Measurements from ENCODE around the gene ANKRD37. TPM values are rescaled to one million over a fixed set of nuclear protein-coding genes. Genes with fewer than 3 reads are reported as not detected.
"Not testable (repeated sequence)": the region's sequence is repeated elsewhere in the genome, so short reads cannot be mapped to it uniquely, and the experiment has no call there.

ANKRD37 gene
- 100 to 1,000 TPM in 1 of 2 donors, 10 to 100 TPM in 1; 51.5 to 171 TPM for total RNA-seq

- peaks cover 31% of the 10 kb centered on the region for H3K4me1 Mint-ChIP-seq
Measured at GRCh38 chr4:185396724-185397385, at the start of gene ANKRD37. ANKRD37 (plus strand) TSS chr4:185396841; CDS start chr4:185396924, 83 bp downstream.

GRCh38 chr4:185346975-185347601, 49.6 kb upstream of the ANKRD37 start:
- no peak for ATAC-seq (replicated peaks)

More at GRCh38 chr4:185396724-185397385, at the start of gene ANKRD37:
- H3K27me3 Mint-ChIP-seq, result no peaks in the 10 kb centered on the region
- peak within 1 kb of the TSS; percentile 85 for H3K27ac Mint-ChIP-seq
- ATAC-seq (replicated peaks), result no peak
- H3K9me3 Mint-ChIP-seq, result no peaks in the 10 kb centered on the region
- peak within 1 kb of the TSS; percentile 93 for H3K4me3 Mint-ChIP-seq
- peaks cover 63% of the 10 kb centered on the region for H3K36me3 Mint-ChIP-seq (ENCODE audit: low read depth)

GRCh38 chr4:185351691-185352090, 45.0 kb upstream of the ANKRD37 start:
- Mint-ChIP-seq H3K9me3 (no peaks in the 10 kb centered on the region), H3K27me3 (no peaks in the 10 kb centered on the region), H3K36me3 (ENCODE audit: low read depth) (peaks cover 66% of the 10 kb centered on the region), H3K4me3 (no peak overlapping the region), H3K4me1 (peaks cover 3% of the 10 kb centered on the region), H3K27ac (no peak overlapping the region)
- no peak for ATAC-seq (replicated peaks)

More at GRCh38 chr4:185346975-185347601, 49.6 kb upstream of the ANKRD37 start:
- Mint-ChIP-seq H3K27me3 (no peaks in the 10 kb centered on the region), H3K4me1 (peaks cover 26% of the 10 kb centered on the region), H3K36me3 (ENCODE audit: low read depth) (peaks cover 77% of the 10 kb centered on the region), H3K9me3 (no peaks in the 10 kb centered on the region), H3K4me3 (no peak overlapping the region), H3K27ac (no peak overlapping the region)

GRCh38 chr4:185352202-185352601, 44.4 kb upstream of the ANKRD37 start:
- H3K4me3 Mint-ChIP-seq, result no peak overlapping the region
- ATAC-seq (replicated peaks), result no peak
- H3K36me3 Mint-ChIP-seq (ENCODE audit: low read depth), result peaks cover 65% of the 10 kb centered on the region
- no peaks in the 10 kb centered on the region for H3K9me3 Mint-ChIP-seq
- H3K27ac Mint-ChIP-seq, result no peak overlapping the region
- H3K27me3 Mint-ChIP-seq, result no peaks in the 10 kb centered on the region
- peaks cover 3% of the 10 kb centered on the region for H3K4me1 Mint-ChIP-seq

GRCh38 chr4:185352741-185353140, 43.9 kb upstream of the ANKRD37 start:
- Mint-ChIP-seq H3K36me3 (ENCODE audit: low read depth) (peaks cover 65% of the 10 kb centered on the region), H3K4me1 (peaks cover 4% of the 10 kb centered on the region), H3K27me3 (no peaks in the 10 kb centered on the region), H3K4me3 (no peak overlapping the region), H3K27ac (no peak overlapping the region), H3K9me3 (no peaks in the 10 kb centered on the region)
- ATAC-seq (replicated peaks), result no peak

- peak; percentile 83 for ATAC-seq (replicated peaks)
- peak overlapping the region; percentile 16 for H3K27ac Mint-ChIP-seq
- no peaks in the 10 kb centered on the region for H3K9me3 Mint-ChIP-seq
Measured at GRCh38 chr4:185357211-185357610, 39.4 kb upstream of the ANKRD37 start.

GRCh38 chr4:185357733-185358440, 38.8 kb upstream of the ANKRD37 start:
- no peaks in the 10 kb centered on the region for H3K9me3 Mint-ChIP-seq
- peak; percentile 38 for ATAC-seq (replicated peaks)
- H3K4me3 Mint-ChIP-seq, result no peak overlapping the region
- H3K36me3 Mint-ChIP-seq (ENCODE audit: low read depth), result peaks cover 53% of the 10 kb centered on the region
- peaks cover 4% of the 10 kb centered on the region for H3K4me1 Mint-ChIP-seq
- H3K27me3 Mint-ChIP-seq, result no peaks in the 10 kb centered on the region
- H3K27ac Mint-ChIP-seq, result peak overlapping the region; percentile 16

More at GRCh38 chr4:185357211-185357610, 39.4 kb upstream of the ANKRD37 start:
- Mint-ChIP-seq H3K36me3 (ENCODE audit: low read depth) (peaks cover 52% of the 10 kb centered on the region), H3K4me1 (peaks cover 4% of the 10 kb centered on the region), H3K27me3 (no peaks in the 10 kb centered on the region), H3K4me3 (no peak overlapping the region)

- no peak overlapping the region for H3K4me3 Mint-ChIP-seq
- no peak for ATAC-seq (replicated peaks)
Measured at GRCh38 chr4:185358514-185358913, 38.1 kb upstream of the ANKRD37 start.

GRCh38 chr4:185358959-185359358, 37.7 kb upstream of the ANKRD37 start:
- H3K27ac Mint-ChIP-seq, result no peak overlapping the region
- peaks cover 4% of the 10 kb centered on the region for H3K4me1 Mint-ChIP-seq
- no peak overlapping the region for H3K4me3 Mint-ChIP-seq
- peaks cover 50% of the 10 kb centered on the region for H3K36me3 Mint-ChIP-seq (ENCODE audit: low read depth)
- ATAC-seq (replicated peaks), result no peak
- no peaks in the 10 kb centered on the region for H3K27me3 Mint-ChIP-seq
- H3K9me3 Mint-ChIP-seq, result no peaks in the 10 kb centered on the region

More at GRCh38 chr4:185358514-185358913, 38.1 kb upstream of the ANKRD37 start:
- Mint-ChIP-seq H3K27me3 (no peaks in the 10 kb centered on the region), H3K27ac (no peak overlapping the region), H3K36me3 (ENCODE audit: low read depth) (peaks cover 53% of the 10 kb centered on the region), H3K9me3 (no peaks in the 10 kb centered on the region), H3K4me1 (peaks cover 4% of the 10 kb centered on the region)

- peaks cover 4% of the 10 kb centered on the region for H3K4me1 Mint-ChIP-seq
- H3K9me3 Mint-ChIP-seq, result no peaks in the 10 kb centered on the region
- no peaks in the 10 kb centered on the region for H3K27me3 Mint-ChIP-seq
- H3K27ac Mint-ChIP-seq, result no peak overlapping the region
- peaks cover 50% of the 10 kb centered on the region for H3K36me3 Mint-ChIP-seq (ENCODE audit: low read depth)
- ATAC-seq (replicated peaks), result no peak
- H3K4me3 Mint-ChIP-seq, result no peak overlapping the region
Measured at GRCh38 chr4:185359767-185360446, 36.7 kb upstream of the ANKRD37 start.

- H3K9me3 Mint-ChIP-seq, result no peaks in the 10 kb centered on the region
- peaks cover 4% of the 10 kb centered on the region for H3K4me1 Mint-ChIP-seq
- H3K4me3 Mint-ChIP-seq, result no peak overlapping the region
- no peaks in the 10 kb centered on the region for H3K27me3 Mint-ChIP-seq
- H3K27ac Mint-ChIP-seq, result no peak overlapping the region
- ATAC-seq (replicated peaks), result no peak
- peaks cover 49% of the 10 kb centered on the region for H3K36me3 Mint-ChIP-seq (ENCODE audit: low read depth)
Measured at GRCh38 chr4:185361872-185362271, 34.8 kb upstream of the ANKRD37 start.

GRCh38 chr4:185362570-185362969, 34.1 kb upstream of the ANKRD37 start:
- H3K36me3 Mint-ChIP-seq (ENCODE audit: low read depth), result peaks cover 42% of the 10 kb centered on the region

GRCh38 chr4:185363251-185363650, 33.4 kb upstream of the ANKRD37 start:
- H3K27me3 Mint-ChIP-seq, result no peaks in the 10 kb centered on the region
- H3K36me3 Mint-ChIP-seq (ENCODE audit: low read depth), result peaks cover 35% of the 10 kb centered on the region
- no peaks in the 10 kb centered on the region for H3K4me1 Mint-ChIP-seq
- H3K9me3 Mint-ChIP-seq, result no peaks in the 10 kb centered on the region
- H3K27ac Mint-ChIP-seq, result no peak overlapping the region
- ATAC-seq (replicated peaks), result no peak
- no peak overlapping the region for H3K4me3 Mint-ChIP-seq

More at GRCh38 chr4:185362570-185362969, 34.1 kb upstream of the ANKRD37 start:
- not testable (repeated sequence) for H3K27ac Mint-ChIP-seq; H3K4me3 Mint-ChIP-seq; H3K9me3 Mint-ChIP-seq; H3K4me1 Mint-ChIP-seq; H3K27me3 Mint-ChIP-seq; ATAC-seq (replicated peaks)

GRCh38 chr4:185364886-185365285, 31.8 kb upstream of the ANKRD37 start:
- peaks cover 26% of the 10 kb centered on the region for H3K36me3 Mint-ChIP-seq (ENCODE audit: low read depth)
- no peaks in the 10 kb centered on the region for H3K27me3 Mint-ChIP-seq
- ATAC-seq (replicated peaks), result no peak
- H3K9me3 Mint-ChIP-seq, result no peaks in the 10 kb centered on the region
- no peak overlapping the region for H3K27ac Mint-ChIP-seq
- H3K4me3 Mint-ChIP-seq, result no peak overlapping the region
- no peaks in the 10 kb centered on the region for H3K4me1 Mint-ChIP-seq
